Osteoblast (primary cell): Measurements from ENCODE around the gene LRMDA. TPM values are rescaled to one million over a fixed set of nuclear protein-coding genes. Genes with fewer than 3 reads are reported as not detected.

Source experiments
- DNase-seq: peaks from one replicate; pipeline ENCODE4 v3.0.0; 2011; ENCODE audit warnings: low spot score, mixed read lengths; ENCODE audit not compliant: insufficient read length; ENCODE audit errors: missing footprints
- H2AFZ ChIP-seq: 2 replicates; pipeline ENCODE4 v1.6.0; 2011; ENCODE audit warnings: mild to moderate bottlenecking, low read length
- H3K27ac ChIP-seq: 2 replicates; pipeline ENCODE4 v1.5.1; 2011; ENCODE audit warnings: mild to moderate bottlenecking, low read depth, low read length, moderate library complexity
- H3K27me3 ChIP-seq: 2 replicates; pipeline ENCODE4 v1.6.0; 2012; ENCODE audit warnings: mild to moderate bottlenecking, control low read depth, inconsistent platforms, low read length, moderate library complexity; ENCODE audit not compliant: insufficient read depth
- H3K36me3 ChIP-seq: 2 replicates; pipeline ENCODE4 v1.5.1; 2011; ENCODE audit warnings: mild to moderate bottlenecking, low read length, control low read depth, moderate library complexity; ENCODE audit not compliant: insufficient read depth
- H3K4me1 ChIP-seq: 2 replicates; pipeline ENCODE4 v1.5.1; 2011; ENCODE audit warnings: mild to moderate bottlenecking, low read length, control low read depth, moderate library complexity; ENCODE audit not compliant: insufficient read depth
- H3K4me2 ChIP-seq: 2 replicates; pipeline ENCODE4 v1.6.0; 2011; ENCODE audit warnings: mild to moderate bottlenecking, low read length; ENCODE audit not compliant: insufficient read depth
- H3K4me3 ChIP-seq: fragments of 200-600 bp; sonication (generic); 3 replicates; pipeline ENCODE4 v1.5.1; 2012; ENCODE audit warnings: mild to moderate bottlenecking, low read length, inconsistent platforms; ENCODE audit not compliant: insufficient read depth
- H3K79me2 ChIP-seq: 2 replicates; pipeline ENCODE4 v1.6.0; 2012; ENCODE audit warnings: mild to moderate bottlenecking, low read length, control low read depth, inconsistent platforms; ENCODE audit not compliant: insufficient read depth
- H3K9me3 ChIP-seq: 2 replicates; pipeline ENCODE4 v1.5.1; 2011; ENCODE audit warnings: low read depth, low read length, control low read depth
- H4K20me1 ChIP-seq: 2 replicates; pipeline ENCODE4 v1.6.0; 2012; ENCODE audit warnings: mild to moderate bottlenecking, low read length, control low read depth; ENCODE audit not compliant: insufficient read depth
- total RNA-seq: library from RNA; depleted of rRNA; stranded (reverse); fragments of >200 nt; gene quantifications from 2 replicates; pipeline ENCODE4 v1.2.3, GENCODE V29; 2012
- TF ChIP-seq, protein P1 (sequence below): IDR thresholded peaks from 2 replicates; pipeline ENCODE4 v1.5.1; 2011; ENCODE audit warnings: mild to moderate bottlenecking, low read depth, low read length, moderate library complexity; ENCODE audit errors: extremely low read depth

LRMDA gene
- total RNA-seq, 1 donor: 18.5 TPM

DNA sequence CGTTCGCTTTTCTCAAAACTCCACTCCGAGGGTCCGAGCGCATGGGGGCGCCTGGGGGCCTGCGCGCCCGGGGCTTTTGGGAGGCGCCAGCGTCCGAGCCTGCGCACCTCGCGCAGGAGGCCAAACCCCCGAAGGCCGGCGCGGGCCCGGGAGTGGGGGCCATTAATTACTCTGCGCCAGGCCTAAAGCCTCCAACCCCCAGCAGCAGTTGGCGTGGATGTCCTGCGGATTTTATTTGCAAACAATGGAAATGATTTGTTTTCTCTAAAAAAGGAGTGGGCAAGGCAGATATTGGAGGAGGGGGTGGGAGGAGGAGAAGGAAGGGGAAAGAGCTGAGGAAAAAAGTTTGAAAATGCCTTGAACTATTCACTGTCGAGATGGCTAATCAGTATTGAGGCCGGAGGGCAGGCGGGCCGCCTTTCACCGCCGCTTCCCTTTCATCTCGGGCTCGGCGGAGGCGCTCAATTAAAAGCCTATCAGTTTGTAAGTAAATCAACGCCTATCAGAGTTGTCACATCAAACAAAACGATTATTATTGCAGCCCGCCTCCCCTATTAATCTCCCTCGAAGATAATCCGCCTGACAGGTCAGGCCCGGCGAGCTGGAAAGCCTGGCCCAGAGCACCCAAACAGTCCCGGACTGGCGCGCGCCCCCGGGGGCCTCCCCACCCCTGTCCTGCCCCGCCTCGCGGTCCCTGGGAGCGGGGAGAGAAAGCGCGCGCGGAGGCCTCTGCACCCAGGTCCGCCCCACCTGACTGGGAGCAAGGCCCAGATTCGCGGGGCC, 26.4 kb upstream of the LRMDA start:
- Histone ChIP-seq H3K4me3 (no peak overlapping the region), H2AFZ (no peak overlapping the region), H3K27ac (no peak overlapping the region), H3K9me3 (no peaks in the 10 kb centered on the region), H3K27me3 (peaks cover 3% of the 10 kb centered on the region), H3K79me2 (peaks cover 13% of the 10 kb centered on the region), H4K20me1 (peaks cover 2% of the 10 kb centered on the region), H3K4me2 (no peak overlapping the region), H3K36me3 (no peaks in the 10 kb centered on the region), H3K4me1 (peaks cover 12% of the 10 kb centered on the region)
- TF ChIP-seq, protein P1, sequence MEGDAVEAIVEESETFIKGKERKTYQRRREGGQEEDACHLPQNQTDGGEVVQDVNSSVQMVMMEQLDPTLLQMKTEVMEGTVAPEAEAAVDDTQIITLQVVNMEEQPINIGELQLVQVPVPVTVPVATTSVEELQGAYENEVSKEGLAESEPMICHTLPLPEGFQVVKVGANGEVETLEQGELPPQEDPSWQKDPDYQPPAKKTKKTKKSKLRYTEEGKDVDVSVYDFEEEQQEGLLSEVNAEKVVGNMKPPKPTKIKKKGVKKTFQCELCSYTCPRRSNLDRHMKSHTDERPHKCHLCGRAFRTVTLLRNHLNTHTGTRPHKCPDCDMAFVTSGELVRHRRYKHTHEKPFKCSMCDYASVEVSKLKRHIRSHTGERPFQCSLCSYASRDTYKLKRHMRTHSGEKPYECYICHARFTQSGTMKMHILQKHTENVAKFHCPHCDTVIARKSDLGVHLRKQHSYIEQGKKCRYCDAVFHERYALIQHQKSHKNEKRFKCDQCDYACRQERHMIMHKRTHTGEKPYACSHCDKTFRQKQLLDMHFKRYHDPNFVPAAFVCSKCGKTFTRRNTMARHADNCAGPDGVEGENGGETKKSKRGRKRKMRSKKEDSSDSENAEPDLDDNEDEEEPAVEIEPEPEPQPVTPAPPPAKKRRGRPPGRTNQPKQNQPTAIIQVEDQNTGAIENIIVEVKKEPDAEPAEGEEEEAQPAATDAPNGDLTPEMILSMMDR: no peak
- no peak for DNase-seq

DNA sequence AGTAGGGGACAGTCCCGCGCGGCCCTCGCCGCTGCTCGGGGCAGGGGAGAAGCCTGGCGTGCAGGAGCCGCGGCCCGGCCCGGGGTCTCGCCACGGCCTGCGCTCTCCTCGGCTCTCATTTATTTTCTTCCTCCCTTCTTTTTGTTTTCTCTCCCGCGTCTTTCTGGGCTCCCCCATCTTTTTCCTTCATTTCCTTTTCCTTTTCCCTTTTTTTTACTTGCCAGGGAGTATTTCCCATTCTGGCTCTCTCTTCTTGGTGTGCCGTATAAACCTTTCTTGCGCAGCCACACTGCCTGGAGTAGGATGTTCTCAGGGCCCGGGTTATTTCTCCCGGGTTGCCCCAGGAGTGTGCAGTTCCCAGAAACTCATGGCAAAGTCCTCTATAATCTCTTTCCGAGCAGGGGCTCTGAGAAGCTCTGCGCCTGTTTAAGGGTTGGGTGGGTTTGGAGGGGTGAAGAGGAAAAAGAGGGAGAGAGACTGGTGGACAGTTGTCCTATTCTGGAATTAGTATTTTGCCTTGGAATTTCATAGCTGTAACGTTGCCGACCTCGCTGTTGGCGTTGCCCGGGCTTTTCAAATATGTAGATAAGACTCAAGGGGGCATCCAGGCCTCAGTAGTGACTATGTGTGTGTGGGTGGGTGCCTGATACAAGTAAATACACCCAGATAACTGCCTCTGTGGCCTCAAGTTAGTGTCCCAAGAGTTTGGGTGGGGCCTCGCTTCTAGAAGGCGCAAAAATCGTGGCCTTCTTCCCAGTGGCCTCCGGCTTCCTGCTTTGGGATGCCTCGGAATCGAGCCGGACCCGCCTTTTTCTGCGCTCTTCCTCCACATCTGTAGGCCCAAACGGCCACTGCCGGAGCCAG, 25.6 kb upstream of the LRMDA start:
- Histone ChIP-seq H3K4me1 (peaks cover 12% of the 10 kb centered on the region), H3K9me3 (no peaks in the 10 kb centered on the region), H3K27me3 (peaks cover 6% of the 10 kb centered on the region), H4K20me1 (peaks cover 2% of the 10 kb centered on the region), H3K4me2 (no peak overlapping the region), H3K27ac (no peak overlapping the region), H2AFZ (no peak overlapping the region), H3K79me2 (peaks cover 6% of the 10 kb centered on the region), H3K4me3 (no peak overlapping the region), H3K36me3 (no peaks in the 10 kb centered on the region)
- TF ChIP-seq, protein P1: no peak
- DNase-seq: no peak

- Histone ChIP-seq H3K36me3 (no peaks in the 10 kb centered on the region), H3K4me1 (peaks cover 12% of the 10 kb centered on the region), H3K4me2 (no peak overlapping the region), H2AFZ (no peak overlapping the region), H3K79me2 (peaks cover 6% of the 10 kb centered on the region), H3K27ac (no peak overlapping the region), H3K4me3 (no peak overlapping the region), H3K27me3 (peaks cover 8% of the 10 kb centered on the region), H4K20me1 (peaks cover 2% of the 10 kb centered on the region), H3K9me3 (no peaks in the 10 kb centered on the region)
- no peak for DNase-seq
- TF ChIP-seq, protein P1: no peak
Measured at GRCh38 chr10:75406462-75407223, 24.8 kb upstream of the LRMDA start.
